ENCODE data around the gene P2RX4.
"Not testable (repeated sequence)": the region's sequence is repeated elsewhere in the genome, so short reads cannot be mapped to it uniquely, and the experiment has no call there.

Gene P2RX4

DNA sequence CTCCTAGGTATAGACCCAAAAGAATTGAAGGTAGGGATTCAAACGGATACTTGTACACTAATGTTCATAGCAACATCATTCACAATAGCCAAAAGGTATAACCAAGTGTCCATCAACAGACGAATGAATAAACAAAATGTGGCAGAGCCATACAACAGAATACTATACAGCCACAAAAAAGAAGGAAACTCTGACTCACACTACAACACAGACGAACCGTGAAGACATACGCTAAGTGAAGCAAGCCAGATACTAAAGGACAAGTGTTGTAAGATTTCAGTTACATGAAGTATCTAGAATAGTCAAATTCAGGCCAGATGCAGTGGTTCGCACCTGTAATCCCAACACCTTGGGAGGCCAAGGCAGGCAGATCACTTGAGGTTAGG, 67.4 kb downstream of the P2RX4 start:
- DNase-seq (ENCODE audit: low spot score): no peak

DNA sequence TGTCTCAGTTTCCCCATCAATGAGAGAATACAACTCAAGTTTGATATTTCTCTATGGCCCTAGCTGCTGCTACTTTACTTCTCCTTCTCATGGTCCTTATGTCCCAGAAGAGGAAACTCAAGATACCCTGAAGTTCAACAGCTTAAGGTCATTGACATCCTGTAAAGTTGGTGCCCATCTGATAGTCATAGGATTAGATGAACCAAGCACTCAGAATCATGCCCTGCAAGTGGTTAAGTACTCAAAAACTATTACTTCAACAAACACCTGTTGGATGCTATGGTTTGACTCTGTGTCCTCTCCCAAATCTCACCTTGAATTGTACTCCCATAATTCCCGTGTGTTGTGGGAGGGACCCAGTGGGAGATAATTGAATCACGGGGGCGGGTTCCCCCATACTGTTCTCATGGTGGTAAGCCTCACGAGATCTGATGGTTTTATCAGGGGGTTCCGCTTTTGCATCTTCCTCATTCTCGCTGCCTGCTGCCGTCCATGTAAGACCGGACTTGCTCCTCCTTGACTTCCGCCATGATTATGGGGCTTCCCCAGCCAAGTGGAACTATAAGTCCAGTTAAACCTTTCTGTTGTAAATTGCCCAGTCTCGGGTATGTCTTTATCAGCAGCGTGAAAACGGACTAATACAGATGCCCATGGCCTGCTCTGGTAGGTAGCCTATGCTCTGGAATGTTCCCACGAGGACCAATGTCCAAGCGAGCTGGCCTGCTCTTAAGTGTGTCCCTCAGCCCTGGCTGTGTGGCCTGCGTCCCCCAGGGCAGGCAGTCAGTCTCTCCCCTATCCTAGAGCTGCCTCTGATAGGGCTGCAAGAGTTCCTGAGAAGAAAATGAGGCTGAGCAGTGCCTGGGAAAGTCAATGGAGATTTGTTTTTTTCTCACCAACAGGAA, 68.5 kb downstream of the P2RX4 start:
- DNase-seq (ENCODE audit: low spot score): no peak

DNA sequence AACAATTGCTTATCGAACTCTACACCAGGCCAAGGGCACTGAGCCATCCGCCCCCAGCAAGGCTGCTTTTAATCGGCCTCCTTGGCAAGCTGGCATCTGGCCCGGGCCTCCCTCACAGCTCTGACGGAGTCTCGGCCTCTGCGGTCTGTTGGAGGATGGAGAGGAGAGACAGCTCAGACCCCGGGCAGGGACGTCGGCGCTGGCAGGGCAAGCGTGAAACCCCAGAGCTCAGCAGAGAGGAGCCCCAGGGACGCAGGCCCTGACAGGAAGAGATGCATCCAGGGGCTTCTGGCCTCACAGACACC, 69.1 kb downstream of the P2RX4 start:
- no peak for DNase-seq (ENCODE audit: low spot score)

DNA sequence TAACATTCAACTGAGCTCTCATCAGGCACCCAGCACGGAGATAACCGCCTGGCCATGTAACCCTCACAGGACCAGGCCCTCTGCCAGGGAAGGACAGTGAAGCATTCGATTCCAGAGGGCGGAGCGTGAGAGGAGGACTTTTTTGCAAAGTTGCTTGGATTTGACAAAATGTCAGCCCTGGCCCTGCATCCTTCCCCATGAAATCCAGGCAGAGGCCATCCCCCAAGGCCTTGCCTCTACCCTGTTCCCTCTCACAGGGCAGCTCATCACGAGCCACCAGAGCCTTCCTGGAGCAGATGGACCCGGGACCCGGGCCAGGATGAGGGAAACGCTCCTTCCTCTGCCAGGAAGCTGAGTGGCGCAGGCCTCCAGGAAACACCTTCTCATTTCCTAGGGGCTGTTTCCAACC, 69.6 kb downstream of the P2RX4 start:
- DNase-seq (ENCODE audit: low spot score): no peak

DNA sequence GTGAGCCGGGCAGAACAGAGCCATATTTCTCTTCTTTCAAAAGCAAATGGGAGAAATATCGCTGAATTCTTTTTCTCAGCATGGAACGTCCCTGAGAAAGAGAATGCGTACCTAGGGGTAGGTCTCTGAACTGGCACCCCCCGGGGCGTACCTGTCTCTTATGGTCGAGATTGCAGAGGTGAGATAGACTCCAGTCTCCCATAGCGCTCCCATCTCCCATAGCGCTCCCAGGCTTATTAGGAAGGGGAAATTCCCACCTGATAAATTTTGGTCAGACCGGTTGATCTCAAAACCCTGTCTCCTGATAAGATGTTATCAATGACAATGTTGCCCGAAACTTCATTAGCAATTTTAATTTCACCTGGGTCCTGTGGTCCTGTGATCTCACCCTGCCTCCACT, 70.6 kb downstream of the P2RX4 start:
- DNase-seq (ENCODE audit: low spot score): not testable (repeated sequence)

DNA sequence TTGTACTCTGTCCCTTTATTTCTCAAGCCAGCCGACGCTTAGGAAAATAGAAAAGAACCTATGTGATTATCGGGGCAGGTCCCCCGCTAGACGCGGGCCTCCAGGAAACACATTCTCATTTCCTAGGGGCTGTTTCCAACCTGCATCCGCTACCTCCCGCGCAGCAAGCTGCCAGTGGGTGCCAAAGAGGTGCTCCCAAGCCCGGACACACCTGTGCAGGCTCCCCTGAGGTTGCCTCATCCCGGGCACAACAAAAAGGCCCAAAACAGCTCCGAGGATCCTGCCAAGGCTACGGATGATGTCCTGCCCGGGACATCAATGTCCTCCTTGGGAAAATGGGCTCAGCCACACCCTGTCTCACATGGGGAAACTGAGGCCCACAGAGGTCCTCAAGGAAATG, 71.2 kb downstream of the P2RX4 start:
- not testable (repeated sequence) for DNase-seq (ENCODE audit: low spot score)

DNA sequence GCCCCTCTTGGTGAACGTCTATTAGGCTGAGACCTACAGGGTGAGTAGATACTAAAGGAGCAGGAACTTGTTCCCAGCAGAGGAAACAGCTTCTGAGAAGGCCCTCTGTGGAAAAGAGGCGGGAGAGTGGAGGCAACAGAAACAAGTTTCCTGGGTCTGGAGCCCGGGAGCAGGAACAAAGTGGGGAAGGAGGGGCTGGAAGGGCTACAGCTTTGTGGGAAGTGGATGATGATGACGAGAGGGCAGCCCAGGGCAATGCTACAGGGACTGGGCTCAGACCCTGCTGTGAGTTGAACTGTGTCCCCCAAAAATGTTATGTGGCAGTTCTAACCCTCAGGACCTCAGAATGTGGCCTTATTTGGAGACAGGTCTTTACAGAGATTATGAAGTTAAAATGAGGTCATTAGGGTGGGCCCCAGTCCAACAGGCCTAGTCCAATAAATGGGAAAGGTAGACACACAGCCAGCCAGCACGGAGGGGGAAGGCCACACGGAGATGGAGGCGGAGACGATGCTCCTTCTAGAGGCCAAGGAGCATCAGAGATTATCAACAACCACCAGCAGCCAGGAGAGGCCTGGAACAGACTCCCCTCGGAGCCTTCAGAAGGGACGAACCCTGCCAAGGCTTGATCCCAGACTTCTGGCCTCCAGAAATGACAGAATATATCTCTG, 72.3 kb downstream of the P2RX4 start:
- DNase-seq (ENCODE audit: low spot score): no peak

DNA sequence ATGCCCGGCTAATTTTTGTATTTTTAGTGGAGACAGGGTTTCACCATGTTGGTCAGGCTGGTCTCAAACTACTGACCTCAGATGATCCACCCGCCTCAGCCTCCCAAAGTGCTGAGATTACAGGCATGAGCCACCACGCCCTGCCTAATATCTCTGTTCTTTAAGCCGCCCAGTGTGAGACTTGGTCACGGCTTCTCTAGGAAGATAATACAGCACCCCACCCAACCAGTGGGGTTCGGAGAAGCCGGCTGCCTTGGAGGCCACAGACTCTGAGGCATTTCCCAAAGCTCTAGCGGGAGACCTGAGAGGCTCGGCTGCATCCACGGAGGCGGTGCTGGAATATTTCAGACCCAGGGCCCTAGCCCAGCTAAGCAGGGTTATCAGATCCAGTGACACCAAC, 73.0 kb downstream of the P2RX4 start:
- not testable (repeated sequence) for DNase-seq (ENCODE audit: low spot score)

DNA sequence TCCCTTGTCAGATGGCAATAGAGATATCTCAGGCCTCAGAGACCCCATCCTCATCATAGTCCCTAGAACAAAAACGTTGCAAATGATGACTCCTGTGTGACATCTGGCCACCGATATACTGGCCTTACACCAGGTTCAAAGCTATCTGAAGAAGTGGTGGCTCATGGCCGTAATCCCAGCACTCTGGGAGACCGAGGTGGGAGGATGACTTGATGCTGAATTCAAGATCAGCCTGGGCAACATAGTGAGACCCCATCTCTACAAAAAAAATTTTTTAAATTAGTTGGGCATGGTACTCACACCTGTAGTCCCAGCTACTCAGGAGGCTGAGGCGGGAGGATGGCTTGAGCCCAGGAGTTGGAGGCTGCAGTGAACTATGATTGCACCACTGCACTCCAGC, 73.5 kb downstream of the P2RX4 start:
- DNase-seq (ENCODE audit: low spot score): no peak

Data from NAMALWA (cell line).